C4-2B (cell line): ENCODE data around the gene PLPPR5.

Source experiments
- ZFX ChIP-seq: fragments of 450-650 bp; IDR thresholded peaks from 2 replicates; pipeline ENCODE4 v1.6.1; 2017
- TF ChIP-seq, protein P1 (sequence below): fragments of 450-650 bp; conservative IDR thresholded peaks from 2 replicates; pipeline ENCODE4 v1.5.1; 2017; ENCODE audit warnings: mild to moderate bottlenecking

DNA sequence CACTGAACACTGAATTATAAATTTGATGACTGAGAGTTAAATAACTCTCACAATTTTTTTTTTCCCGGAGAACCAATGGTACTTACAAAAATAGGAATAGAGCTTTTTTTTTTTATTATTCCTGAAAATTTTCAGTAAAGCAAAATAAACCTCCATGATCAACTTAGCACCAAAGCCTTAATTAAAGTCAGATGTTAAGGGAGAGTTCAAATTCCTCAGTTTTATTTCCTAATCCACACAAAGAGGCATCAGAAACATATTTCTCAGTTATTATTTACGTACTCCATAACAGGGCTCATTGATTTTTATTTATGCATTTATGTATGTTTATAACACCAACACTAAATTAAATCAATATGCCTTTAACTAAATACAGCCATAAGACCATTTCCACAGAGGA, 55.5 kb downstream of the PLPPR5 start:
- TF ChIP-seq, protein P1, sequence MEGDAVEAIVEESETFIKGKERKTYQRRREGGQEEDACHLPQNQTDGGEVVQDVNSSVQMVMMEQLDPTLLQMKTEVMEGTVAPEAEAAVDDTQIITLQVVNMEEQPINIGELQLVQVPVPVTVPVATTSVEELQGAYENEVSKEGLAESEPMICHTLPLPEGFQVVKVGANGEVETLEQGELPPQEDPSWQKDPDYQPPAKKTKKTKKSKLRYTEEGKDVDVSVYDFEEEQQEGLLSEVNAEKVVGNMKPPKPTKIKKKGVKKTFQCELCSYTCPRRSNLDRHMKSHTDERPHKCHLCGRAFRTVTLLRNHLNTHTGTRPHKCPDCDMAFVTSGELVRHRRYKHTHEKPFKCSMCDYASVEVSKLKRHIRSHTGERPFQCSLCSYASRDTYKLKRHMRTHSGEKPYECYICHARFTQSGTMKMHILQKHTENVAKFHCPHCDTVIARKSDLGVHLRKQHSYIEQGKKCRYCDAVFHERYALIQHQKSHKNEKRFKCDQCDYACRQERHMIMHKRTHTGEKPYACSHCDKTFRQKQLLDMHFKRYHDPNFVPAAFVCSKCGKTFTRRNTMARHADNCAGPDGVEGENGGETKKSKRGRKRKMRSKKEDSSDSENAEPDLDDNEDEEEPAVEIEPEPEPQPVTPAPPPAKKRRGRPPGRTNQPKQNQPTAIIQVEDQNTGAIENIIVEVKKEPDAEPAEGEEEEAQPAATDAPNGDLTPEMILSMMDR, result no peak
- no peak for TF ChIP-seq ZFX
